Ishikawa (cell line): ENCODE measurements around the gene RMRP.

Experiments used
- CEBPB ChIP-seq: IDR thresholded peaks from 2 replicates; pipeline ENCODE4 v1.6.1; 2012
- CREB1 ChIP-seq: IDR thresholded peaks from 2 replicates; pipeline ENCODE4 v1.6.1; 2012; ENCODE audit warnings: low read depth
- EGR1 ChIP-seq: IDR thresholded peaks from 2 replicates; pipeline ENCODE4 v1.6.1; 2012
- EP300 ChIP-seq: IDR thresholded peaks from 2 replicates; pipeline ENCODE4 v1.6.1; 2012; ENCODE audit warnings: borderline replicate concordance
- FOXM1 ChIP-seq: IDR thresholded peaks from 2 replicates; pipeline ENCODE4 v1.6.1; 2012; ENCODE audit warnings: low read depth, borderline replicate concordance
- NFIC ChIP-seq: IDR thresholded peaks from 2 replicates; pipeline ENCODE4 v1.6.1; 2012
- RAD21 ChIP-seq: IDR thresholded peaks from 2 replicates; pipeline ENCODE4 v1.6.1; 2012; ENCODE audit warnings: low read depth
- TAF1 ChIP-seq: IDR thresholded peaks from 2 replicates; pipeline ENCODE4 v1.6.1; 2012; ENCODE audit warnings: low read depth, mild to moderate bottlenecking
- TCF12 ChIP-seq: IDR thresholded peaks from 2 replicates; pipeline ENCODE4 v1.6.1; 2012; ENCODE audit warnings: low read depth
- TEAD4 ChIP-seq: IDR thresholded peaks from 2 replicates; pipeline ENCODE4 v1.6.1; 2012
- YY1 ChIP-seq: IDR thresholded peaks from 2 replicates; pipeline ENCODE4 v1.6.1; 2012; ENCODE audit warnings: low read depth
- ZBTB7A ChIP-seq: IDR thresholded peaks from 2 replicates; pipeline ENCODE4 v1.6.1; 2012; ENCODE audit warnings: low read depth
- TF ChIP-seq, protein P1 (sequence below): IDR thresholded peaks from 2 replicates; pipeline ENCODE4 v1.6.1; 2012
- TF ChIP-seq, protein P2 (sequence below): IDR thresholded peaks from 2 replicates; pipeline ENCODE4 v1.6.1; 2012
- TF ChIP-seq, protein P3 (sequence below): IDR thresholded peaks from 2 replicates; pipeline ENCODE4 v1.6.1; 2012; ENCODE audit warnings: low read depth, mild to moderate bottlenecking

The RMRP gene

DNA sequence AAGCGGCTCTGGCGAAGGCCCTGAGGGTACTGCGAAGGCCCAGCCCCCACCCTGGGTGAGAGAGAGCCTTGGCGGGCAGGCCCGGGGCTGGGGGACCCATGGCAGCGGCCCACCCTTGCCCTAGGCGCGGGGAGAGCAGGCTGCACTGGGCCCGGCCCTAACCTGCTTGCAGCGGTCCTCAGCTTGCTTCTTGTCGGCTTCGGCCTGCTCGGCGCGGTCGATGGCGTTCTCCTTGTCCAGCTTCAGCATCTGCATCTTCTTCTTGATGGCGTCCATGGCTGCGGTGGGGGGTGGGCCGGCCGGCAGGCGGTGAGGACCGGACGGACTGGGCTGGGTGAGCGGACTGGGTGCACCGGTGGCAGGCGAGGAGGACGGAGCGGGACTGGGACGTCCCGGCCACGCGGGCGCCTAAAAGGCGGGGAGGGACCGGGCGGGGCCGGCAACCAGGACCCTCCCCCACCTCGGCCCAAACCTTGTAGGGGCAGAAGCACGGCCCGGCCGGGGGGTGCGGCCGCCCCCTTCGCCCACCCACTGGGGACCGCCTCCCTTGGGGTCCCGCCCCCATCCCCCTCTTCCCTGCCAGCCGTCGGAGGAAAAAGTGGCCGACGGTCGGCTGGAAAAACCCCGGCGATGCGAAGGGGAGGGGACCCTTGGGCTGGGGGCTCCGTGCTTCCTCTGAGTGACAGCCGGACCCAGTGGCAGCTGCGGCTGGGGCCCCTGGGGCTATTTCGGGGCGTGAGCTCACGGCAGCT is 31.9 kb upstream of the RMRP start, which contains the start of gene TPM2:
TSS of gene TPM2 (minus strand) at position 384 of the 752 bp plus-strand sequence. CDS start at position 276, 108 bp downstream.
- TF ChIP-seq, protein P1, sequence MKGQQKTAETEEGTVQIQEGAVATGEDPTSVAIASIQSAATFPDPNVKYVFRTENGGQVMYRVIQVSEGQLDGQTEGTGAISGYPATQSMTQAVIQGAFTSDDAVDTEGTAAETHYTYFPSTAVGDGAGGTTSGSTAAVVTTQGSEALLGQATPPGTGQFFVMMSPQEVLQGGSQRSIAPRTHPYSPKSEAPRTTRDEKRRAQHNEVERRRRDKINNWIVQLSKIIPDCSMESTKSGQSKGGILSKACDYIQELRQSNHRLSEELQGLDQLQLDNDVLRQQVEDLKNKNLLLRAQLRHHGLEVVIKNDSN: no peak
- TF ChIP-seq YY1 (no peak), CEBPB (no peak), EP300 (no peak), NFIC (no peak), RAD21 (no peak), CREB1 (no peak), TEAD4 (no peak), EGR1 (no peak), ZBTB7A (no peak; the same call in 1 of the 2 replicates), FOXM1 (no peak), TAF1 (no peak), TCF12 (no peak)
- TF ChIP-seq, protein P2, sequence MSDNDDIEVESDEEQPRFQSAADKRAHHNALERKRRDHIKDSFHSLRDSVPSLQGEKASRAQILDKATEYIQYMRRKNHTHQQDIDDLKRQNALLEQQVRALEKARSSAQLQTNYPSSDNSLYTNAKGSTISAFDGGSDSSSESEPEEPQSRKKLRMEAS: no peak
- TF ChIP-seq, protein P3, sequence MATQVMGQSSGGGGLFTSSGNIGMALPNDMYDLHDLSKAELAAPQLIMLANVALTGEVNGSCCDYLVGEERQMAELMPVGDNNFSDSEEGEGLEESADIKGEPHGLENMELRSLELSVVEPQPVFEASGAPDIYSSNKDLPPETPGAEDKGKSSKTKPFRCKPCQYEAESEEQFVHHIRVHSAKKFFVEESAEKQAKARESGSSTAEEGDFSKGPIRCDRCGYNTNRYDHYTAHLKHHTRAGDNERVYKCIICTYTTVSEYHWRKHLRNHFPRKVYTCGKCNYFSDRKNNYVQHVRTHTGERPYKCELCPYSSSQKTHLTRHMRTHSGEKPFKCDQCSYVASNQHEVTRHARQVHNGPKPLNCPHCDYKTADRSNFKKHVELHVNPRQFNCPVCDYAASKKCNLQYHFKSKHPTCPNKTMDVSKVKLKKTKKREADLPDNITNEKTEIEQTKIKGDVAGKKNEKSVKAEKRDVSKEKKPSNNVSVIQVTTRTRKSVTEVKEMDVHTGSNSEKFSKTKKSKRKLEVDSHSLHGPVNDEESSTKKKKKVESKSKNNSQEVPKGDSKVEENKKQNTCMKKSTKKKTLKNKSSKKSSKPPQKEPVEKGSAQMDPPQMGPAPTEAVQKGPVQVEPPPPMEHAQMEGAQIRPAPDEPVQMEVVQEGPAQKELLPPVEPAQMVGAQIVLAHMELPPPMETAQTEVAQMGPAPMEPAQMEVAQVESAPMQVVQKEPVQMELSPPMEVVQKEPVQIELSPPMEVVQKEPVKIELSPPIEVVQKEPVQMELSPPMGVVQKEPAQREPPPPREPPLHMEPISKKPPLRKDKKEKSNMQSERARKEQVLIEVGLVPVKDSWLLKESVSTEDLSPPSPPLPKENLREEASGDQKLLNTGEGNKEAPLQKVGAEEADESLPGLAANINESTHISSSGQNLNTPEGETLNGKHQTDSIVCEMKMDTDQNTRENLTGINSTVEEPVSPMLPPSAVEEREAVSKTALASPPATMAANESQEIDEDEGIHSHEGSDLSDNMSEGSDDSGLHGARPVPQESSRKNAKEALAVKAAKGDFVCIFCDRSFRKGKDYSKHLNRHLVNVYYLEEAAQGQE: no peak

DNA sequence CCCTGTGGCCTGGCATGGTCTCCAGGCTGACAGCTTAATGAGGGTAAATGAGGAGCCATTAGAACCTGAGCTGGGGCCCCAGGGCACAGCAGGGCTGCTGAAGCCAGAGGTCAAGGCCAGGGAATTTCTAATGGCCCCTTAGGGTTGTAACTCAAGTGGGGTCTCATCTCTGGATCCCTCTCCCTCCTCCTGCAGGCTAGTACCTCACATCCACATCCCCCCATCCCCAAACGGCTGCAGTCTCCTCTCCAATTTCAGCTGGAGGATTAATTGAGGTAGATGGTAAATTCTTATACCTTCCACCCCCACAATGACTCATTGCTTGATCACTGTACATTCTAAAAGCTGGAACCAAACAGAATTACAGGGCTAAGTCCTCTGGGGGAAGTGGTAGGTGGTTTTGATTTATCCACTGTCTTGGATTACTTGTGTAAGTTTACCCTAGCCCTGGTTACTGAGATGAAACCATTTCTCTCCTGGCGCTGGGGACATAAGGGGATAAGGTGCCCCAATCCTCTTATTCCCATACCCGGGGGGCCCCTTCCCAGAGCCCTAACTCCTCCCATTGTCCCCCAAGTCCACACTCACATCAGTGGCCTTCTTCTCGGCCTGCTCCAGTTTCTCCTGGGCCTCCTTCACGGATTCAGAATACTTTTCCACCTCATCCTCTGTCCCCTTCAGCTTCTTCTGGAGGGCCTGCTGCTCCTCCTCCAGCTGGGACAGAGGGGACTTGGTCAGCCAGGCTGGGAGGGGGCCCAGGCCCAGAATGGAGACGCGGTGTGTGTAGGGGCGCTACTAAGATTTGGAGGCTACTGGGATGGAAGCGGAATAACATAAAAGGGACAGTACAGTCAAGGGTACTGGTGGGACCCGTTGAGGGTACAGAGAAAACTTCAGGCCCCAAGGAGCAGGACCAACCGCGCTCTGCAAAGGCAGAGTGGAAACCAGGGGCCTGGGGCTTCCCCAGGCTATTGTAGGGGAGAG is 31.0 kb upstream of the RMRP start:
- TF ChIP-seq, protein P3: no peak
- peak; percentile 26; the same call in 1 of the 2 replicates for TF ChIP-seq EGR1

DNA sequence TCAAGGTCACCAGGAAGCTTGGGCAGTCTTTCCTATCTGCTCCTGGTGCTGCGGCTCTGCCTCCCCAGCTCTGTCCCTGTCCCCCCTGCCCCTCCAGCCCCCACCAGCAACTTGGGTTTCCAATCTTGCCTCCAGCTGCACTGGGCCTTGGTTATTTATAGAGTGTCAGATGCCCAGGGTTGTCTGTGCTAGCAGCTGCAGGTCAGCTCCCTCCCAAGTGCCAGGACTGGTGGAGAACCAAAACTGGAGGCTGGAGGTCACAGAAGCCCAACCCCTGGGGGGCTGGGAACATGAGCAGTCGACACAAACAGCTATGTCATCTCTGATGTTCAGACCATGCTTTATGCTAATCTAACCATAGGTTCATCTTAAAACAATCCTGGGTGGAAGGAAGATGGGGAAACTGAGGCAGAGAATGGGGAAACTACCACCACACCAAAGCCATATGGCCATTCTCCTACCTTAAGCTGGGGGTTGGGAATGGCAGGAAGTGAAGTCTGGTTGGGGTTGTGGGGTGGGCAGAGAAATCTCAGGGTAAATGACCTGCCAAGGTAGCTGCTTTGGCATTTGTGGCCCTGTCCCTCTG is 30.2 kb upstream of the RMRP start:
- TF ChIP-seq EGR1: no peak
- no peak for TF ChIP-seq CREB1
- TF ChIP-seq TEAD4: no peak
- TF ChIP-seq TAF1: no peak
- no peak for TF ChIP-seq FOXM1
- TF ChIP-seq RAD21: no peak

DNA sequence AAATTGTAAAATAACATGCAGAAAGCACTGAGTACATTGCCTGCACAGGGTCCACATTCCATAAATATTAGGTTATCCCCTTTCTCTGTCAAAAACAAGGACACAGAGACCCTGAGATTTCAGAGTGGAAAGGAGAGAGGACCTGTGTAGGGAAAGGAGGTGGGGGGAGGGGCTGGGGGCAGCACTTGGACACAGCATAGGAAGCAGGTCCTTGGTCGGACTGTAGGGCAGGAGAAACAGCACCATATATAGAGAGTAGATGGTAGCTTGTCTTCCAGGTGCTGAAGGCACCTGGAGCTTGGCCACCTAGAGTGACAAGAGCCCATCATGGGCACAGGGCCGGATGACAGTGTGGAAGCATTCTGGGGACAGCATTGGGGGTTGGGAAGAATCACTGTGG is 29.5 kb upstream of the RMRP start:
- TF ChIP-seq EP300 (no peak), YY1 (no peak)
- TF ChIP-seq, protein P1: no peak

DNA sequence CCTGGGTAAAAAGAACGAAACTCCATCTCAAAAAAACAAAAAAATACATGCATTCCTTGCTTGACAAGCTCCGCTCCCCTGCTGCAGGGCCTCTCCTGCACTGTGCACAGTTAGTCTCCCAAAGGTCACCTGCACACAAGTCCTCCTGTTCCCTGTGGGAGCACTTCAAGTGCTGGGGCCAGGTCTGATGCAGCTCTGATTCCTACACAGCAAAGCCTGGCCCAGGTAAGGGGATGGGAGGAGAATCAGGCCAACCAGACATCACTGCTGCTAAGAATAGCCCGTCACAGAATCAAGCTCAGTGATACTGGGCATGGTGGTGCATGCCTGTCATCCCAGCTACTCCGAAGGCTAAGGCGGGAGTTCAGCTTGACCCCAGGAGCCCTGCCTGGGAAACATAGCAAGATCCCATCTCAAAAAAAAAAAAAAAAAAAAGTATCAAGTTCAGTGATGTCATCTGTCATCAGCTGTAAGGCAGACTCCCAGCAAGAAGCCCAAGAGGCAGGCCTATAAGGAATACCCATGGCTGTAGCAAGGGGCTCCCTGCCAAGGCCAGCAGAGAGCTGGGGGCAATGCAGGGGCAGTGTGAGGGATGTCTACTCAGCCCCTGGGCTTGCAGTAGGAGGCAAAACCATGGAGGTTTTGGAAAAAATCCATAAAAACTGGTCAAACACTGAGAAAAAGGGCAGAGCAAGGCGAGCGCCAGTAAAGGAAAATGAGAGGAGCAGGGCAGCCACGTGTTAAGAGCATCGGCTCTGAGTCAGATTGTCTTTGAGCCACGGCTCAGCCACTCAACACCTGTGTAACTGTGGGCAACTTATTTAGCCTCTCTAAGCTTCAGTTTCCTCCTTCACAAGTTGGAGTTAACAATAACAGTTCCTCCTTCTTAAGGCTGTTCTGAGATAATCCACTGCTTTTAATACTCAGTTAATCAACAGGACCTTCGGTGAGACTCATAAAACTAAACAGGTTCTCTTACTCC is 28.7 kb upstream of the RMRP start:
- no peak for TF ChIP-seq NFIC
- TF ChIP-seq, protein P2: no peak
- TF ChIP-seq ZBTB7A: no peak
- no peak for TF ChIP-seq RAD21
- TF ChIP-seq, protein P3: no peak
- TF ChIP-seq TCF12: no peak
- no peak for TF ChIP-seq TEAD4
- no peak for TF ChIP-seq CREB1
- TF ChIP-seq YY1: no peak
- TF ChIP-seq EGR1: no peak
- TF ChIP-seq, protein P1: no peak
- no peak for TF ChIP-seq TAF1
- no peak for TF ChIP-seq EP300
- no peak for TF ChIP-seq FOXM1
- no peak for TF ChIP-seq CEBPB
